K562 treated with DMSO at 1 percent for 4 hours (cell line): ENCODE measurements around the gene MYO15B. TPM values are rescaled to one million over a fixed set of nuclear protein-coding genes. Genes with fewer than 3 reads are reported as not detected.

Experiments
- total RNA-seq: library from RNA; unstranded; fragments of 300-600 nt; gene quantifications from 2 replicates; pipeline ENCODE4 v1.2.3, GENCODE V29; 2022; ENCODE audit not compliant: insufficient read depth

MYO15B gene
- total RNA-seq = 0.29 and 1.2 TPM in 2 replicates

DNA sequence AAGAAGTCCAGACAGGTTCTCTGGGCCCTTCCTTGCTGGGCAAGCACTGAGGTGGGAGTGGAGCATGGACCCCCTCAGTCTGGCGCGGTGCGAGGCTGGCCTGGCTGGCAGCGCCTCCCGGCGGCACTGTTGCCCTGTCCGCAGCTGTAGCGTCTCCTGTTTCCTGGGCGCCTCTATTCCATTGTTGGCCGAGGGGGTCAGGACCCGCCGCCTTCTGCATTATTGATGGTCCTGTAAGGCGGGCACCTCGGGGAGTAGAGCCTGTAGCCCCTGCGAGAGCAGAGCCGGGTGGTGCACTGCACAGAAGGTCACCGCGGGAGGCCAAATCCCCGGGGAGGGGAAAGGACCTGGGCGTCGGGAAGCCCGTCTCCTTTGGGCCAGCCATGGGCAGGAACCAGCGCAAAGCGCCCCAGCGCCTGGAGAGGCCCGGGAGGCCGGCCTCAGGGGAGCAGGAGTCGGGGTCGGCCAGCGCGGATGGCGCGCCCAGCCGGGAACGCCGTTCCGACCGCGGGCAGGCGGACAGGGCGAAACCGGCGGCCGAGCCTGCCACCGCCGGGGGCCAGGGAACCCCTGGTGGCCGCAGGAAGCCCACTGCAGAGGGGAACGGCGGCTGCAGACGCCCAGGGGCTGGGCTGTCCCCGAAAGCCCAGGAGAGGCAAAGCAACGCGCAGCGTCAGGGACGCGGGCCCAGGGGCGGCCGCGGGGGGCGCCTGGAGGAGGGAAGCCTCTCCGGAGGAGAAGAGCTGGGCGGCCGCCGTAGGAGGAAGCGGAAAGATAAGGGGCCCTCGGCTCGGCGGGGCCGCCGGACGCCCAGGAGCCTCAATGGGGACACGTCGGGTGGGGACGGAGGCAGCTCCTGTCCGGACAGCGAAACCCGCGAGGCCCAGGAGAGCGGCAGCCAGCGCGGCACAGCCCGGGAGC lies at the start of gene MYO15B:
Gene MYO15B (plus strand): TSS at position 126 of the 921 bp plus-strand sequence. CDS start 258 bp downstream, at position 384.

GRCh38 chr17:75632863-75633485 lies 45.4 kb downstream of the MYO15B start, which contains the start of gene SMIM5:
Gene SMIM5, plus strand, starts transcription at chr17:75633434. Its CDS starts 6,768 bp downstream, at chr17:75640202.

DNA sequence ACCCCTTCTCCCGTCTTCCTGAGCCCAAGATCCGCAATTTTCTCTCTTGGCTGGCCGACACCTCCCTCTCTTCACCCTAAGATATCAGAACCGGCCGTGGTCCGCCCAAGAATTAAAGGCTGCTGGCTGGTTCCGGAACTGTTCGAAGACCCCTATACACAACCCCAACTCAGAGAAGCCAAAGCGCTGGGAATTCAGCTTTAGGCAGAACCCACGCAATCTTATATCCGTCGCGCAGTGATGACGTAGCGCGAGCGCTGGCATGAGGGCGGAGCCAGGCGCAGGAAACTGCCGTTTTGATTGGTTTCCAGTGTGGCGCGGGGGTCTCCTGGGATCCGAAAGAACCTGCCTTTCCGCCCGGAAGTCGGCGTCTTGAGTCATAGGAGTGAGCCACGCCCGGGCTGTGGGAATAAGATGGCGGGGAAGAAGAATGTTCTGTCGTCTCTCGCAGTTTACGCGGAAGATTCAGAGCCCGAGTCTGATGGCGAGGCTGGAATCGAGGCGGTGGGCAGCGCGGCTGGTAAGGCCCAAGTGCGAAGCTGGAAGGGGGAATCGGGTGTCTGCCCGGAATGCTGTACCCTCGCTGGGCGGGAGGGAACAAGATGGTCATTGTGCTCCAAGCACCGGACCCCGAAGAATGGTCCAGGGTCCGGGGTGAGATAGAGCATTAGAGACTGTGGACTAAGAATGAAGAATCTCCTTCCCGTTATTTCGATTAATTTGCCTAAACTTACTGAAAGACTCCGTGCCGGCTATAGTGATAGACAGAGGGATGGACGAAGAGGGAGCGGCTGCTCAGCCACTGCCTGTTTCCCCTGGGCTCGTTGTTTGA lies 79.6 kb downstream of the MYO15B start, which contains the start of the genes RECQL5 and SAP30BP:
Gene RECQL5 (minus strand): TSS at position 196 of the 832 bp plus-strand sequence. CDS start 597 bp downstream, outside the sequence.
Gene SAP30BP (plus strand): TSS at position 380 of the 832 bp plus-strand sequence. CDS start 35 bp downstream, at position 415.

Other genes starting within 250 kb of the MYO15B start
- gene GRB2, start 182.1 kb upstream of the MYO15B start, total RNA-seq = 96.5 and 102 TPM in 2 replicates
- gene TMEM94, start 131.2 kb upstream of the MYO15B start, total RNA-seq = 20.6 and 46.7 TPM in 2 replicates
- gene CASKIN2, start 72.3 kb upstream of the MYO15B start, total RNA-seq = 3.1 and 4.5 TPM in 2 replicates
- gene TSEN54, start 71.3 kb upstream of the MYO15B start, total RNA-seq = 24.1 and 27.1 TPM in 2 replicates
- 23.7 and 29.6 TPM in 2 replicates for gene LLGL2, start 62.1 kb upstream of the MYO15B start, total RNA-seq
- not detected in 2 replicates for gene SMIM5, start 45.6 kb downstream of the MYO15B start, total RNA-seq
- gene RECQL5, start 79.4 kb downstream of the MYO15B start, total RNA-seq = 19.1 and 20.5 TPM in 2 replicates
- gene SAP30BP, start 79.5 kb downstream of the MYO15B start, total RNA-seq = 45.2 and 54.9 TPM in 2 replicates
- gene ITGB4, start 133.7 kb downstream of the MYO15B start, total RNA-seq = 0.27 and 1.0 TPM in 2 replicates
- gene GALK1, start 177.4 kb downstream of the MYO15B start, total RNA-seq = 44.8 and 73.0 TPM in 2 replicates
- 45.3 and 46.6 TPM in 2 replicates for gene UNK, start 197.0 kb downstream of the MYO15B start, total RNA-seq